Ammon's horn (tissue), 1 donor: Measurements from ENCODE around the gene TCHP.

Experiments used
- DNase-seq: peaks from one replicate; pipeline ENCODE4 v3.0.0-alpha.2; 2016; ENCODE audit warnings: low spot score

TCHP gene

DNA sequence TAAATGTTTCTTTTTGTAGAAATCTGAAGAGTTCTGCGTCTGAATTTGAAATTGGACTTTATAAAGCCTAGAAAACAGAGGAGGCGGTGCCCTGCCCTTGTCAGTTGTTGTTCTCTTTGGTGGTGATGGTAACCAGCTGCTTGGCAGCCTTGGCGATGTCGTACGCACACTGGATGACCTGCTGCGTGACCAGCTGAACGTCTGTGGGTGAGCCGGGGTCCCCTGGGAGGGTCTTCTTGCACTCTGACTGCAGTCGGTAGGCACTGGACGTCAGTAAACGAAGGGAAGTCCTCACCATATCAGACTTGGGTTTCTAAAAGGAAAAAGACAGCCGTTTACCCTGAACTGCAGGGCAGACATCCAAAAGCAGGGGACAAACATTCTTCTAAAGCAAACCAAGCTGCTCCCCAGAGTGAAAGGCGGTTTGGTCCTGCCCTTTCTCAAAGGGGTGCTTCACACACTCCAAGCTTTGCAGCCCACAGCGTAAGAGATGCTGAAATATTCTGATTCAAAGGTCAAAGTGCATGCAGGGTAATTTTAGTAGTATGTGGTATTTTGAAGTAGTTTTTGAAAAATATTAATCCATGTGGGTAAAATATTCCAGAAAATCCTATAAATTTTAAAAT is 32.9 kb downstream of the TCHP start:
- peak; percentile 29 for DNase-seq

- DNase-seq = no peak
Observed at GRCh38 chr12:109934026-109934425, 34.0 kb downstream of the TCHP start.

DNA sequence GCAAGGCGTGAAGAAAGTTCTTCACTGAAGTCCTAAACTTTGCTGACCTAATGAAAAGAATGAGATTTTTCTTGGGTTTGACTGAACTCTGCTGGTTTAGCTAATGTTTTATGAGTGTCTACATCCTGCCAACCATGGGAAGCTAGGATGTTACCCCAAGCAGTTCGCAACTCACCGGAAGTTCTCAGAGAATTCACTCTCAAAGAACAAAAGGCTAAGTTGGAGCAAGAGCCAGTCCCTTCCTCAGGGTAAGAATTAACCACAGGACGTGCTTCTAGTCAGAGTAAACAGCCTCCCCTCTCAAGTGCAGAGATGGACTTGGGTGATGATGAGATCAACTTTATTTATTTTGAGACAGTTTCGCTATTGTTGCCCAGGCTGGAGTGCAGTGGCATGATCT is 37.3 kb downstream of the TCHP start:
- no peak for DNase-seq

GRCh38 chr12:109938947-109939346 is 38.9 kb downstream of the TCHP start:
- no peak for DNase-seq

GRCh38 chr12:109939504-109939903 is 39.4 kb downstream of the TCHP start:
- no peak for DNase-seq

DNA sequence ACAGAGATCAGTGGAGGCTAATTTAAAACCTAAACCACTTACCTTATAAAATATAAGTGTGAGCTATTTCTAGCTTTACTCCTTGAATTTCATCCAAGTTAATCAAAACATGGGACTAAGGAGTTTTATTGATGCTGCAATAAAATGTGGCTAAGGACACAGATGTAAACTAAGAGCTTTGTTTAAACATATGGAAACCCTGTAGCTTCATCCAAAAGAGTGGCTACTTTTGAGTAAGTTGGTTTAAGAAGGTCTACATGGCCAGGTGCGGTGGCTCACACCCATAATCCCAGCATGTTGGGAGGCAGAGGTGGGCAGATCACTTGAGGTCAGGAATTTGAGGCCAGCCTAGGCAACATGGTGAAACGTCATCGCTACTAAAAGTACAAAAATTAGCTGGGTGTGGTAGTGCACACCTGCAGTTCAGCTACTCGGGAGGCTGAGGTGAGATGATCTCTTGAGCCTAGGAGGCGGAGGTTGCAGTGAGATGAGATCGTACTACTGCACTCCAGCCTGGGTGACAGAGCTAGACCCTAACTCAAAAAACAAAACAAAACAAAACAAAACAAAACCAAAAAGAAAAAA is 40.4 kb downstream of the TCHP start:
- DNase-seq = no peak

- no peak for DNase-seq
Observed at GRCh38 chr12:109943811-109944210, 43.7 kb downstream of the TCHP start.

GRCh38 chr12:109944561-109945359 is 44.7 kb downstream of the TCHP start:
- DNase-seq = peak; percentile 67

GRCh38 chr12:109946505-109946904 is 46.4 kb downstream of the TCHP start:
- DNase-seq = peak; percentile 59

GRCh38 chr12:109946913-109947312 is 46.8 kb downstream of the TCHP start:
- no peak for DNase-seq

DNA sequence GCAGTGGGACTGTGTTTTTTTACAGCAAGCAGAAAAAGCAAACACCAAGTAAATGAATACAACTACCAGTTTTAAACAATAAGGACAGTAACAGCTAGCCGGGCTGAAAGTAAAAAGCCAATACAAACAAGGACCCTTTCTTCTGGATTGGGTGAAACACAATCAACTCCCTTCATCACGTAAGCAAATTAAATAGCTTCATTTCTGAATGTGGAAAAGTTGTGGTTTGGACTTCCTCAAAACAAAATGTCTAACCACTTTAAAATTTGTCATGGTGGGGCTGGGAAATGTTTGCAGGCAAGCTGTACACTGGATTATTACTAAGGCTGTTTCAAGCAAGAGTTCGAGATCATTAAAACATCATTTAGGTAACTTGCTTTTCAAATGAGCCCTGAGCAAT is 47.4 kb downstream of the TCHP start:
- no peak for DNase-seq

DNA sequence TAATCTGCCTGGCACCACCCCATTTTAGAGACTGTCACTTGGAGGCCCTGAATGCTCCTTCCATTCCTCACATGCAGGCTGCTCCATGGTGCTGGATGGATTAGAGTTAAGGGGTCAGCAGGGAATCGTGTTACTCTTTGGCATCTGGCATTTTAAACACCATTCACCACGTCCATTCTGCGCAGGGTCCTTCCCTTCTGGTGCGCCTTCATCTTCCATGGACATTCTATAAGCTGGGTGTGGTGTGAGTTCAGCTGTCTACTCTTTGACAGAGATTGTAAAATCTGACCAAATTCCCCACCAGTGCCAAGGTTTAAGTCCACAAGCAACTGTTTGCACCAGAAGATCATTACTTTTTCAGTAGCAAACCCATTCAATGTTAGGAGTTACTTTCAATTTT is 48.3 kb downstream of the TCHP start:
- no peak for DNase-seq

- DNase-seq = no peak
Observed at GRCh38 chr12:109949089-109949488, 49.0 kb downstream of the TCHP start.

- no peak for DNase-seq
Observed at GRCh38 chr12:109950625-109951024, 50.6 kb downstream of the TCHP start.

DNA sequence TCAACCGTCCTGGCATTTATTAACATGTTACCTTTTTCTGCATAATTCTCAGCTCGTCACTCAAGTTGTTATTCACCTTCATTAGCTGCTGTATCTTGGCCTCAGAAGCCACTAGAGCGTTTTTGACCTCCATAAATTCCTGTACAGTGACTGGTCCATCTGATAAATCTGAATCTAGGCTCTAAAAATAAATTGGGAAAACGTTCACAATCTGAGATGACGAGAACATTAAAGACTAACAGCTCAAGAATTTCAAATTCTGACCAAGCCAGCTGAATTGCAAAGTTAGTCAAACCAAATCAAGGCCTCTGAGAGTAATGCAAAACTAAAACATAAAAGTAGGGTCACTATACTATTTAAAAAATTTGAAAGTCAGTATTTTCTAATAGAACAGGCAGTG is 51.1 kb downstream of the TCHP start:
- DNase-seq = no peak

DNA sequence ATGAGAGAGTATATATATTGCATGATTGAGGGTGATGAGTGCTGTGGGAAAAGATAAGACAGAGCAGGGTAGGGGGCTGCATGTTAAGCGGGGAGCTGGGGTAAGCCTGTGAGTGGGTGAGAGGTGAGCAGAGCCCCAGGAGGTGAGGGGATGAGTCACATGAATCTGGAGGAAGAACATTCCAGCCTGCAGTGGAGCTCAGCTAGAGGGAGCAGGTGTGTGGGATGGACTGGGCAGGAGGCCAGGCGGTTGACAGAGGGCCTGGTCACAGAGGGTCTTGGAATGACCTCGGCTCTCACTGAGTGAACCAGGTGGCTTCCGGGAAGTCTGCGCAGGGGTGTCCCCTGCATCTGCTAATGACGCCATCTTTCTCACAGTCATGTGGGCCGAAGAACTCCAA is 51.7 kb downstream of the TCHP start:
- DNase-seq = no peak

- peak; percentile 52 for DNase-seq
Observed at GRCh38 chr12:109952160-109952858, 52.2 kb downstream of the TCHP start.

DNA sequence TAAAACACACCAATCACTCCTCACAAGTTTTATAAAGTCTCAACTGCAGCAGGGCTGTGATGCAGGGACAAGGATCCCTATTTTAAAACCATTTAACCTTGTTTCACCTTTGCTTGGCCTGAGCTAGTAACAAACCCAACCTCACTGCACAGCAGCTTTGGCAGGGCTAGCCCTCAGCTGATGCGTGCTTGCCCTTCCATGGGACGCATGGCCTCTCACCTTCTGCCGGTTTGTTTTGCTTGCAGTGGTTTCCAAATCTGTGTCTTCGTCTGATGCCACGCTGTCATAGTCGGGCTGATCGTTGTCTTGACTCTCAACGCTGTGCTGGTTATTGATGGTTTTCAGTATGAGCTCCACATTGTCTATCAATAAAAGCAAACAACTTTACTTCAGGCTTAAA is 52.8 kb downstream of the TCHP start:
- no peak for DNase-seq

GRCh38 chr12:109953656-109954055 is 53.6 kb downstream of the TCHP start:
- no peak for DNase-seq

DNA sequence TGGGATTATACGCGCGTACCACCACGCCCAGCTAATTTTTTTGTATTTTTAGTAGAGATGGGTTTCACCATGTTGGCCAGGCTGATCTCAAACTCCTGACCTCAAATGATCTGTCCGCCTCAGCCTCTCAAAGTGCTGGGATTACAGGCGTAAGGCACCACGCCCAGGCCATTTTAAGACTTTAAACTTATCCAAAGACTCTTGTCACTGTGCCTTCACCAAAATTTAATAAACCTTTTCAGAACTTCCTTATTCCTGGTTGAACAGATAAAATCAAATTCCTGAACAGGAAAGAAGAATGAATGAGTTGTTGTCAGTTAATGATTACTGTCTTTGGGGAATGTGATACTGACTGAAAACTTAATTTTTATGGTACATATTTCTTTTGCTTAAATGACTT is 58.3 kb downstream of the TCHP start:
- no peak for DNase-seq

DNA sequence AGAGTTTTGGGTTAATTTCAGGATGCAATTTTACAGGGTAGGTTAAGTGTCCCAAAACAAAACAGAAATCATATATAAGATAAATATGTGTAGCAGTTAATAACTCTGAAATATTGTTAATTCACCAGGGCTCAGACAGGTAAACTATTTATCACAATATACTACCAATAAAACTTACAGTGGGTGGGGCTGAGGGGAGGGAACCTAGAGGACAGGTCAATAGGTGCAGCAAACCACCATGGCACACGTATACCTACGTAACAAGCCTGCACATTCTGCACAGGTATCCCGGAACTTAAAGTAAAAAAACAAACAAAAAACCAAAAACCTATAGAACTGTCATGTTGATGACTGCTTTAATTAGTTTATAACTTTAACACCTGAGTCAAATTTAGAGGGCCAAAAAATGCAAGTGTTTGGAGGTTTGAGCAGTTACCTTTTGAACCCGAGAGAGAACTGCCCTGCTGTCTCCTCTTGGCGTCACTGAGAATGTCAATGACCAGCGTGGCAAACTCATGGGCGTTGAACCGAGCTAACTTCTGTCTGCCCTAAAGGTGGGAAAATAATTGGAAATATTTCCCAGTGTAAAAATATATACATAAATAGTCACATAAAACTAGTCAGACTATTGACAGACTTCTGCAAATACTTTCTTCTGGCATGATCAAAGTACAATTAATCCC is 59.5 kb downstream of the TCHP start:
- no peak for DNase-seq

DNA sequence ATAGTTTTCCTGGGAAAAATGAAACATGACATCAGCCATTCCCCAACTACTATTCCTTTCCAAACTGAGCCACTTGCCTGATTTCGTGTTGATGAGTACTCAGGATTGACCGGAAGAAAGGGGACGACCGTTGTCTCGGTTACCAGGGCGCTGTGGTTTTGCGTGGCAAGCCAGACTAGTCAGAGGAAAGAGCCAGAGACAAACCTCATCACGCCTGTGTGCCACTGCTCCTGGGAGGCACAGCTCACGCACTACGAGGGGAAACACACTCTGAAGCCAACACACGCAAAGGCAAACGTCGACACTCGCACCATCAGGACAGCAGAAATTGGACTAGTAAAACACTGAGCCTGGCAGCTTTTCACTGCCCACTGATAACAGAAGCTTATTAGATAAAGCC is 61.1 kb downstream of the TCHP start:
- no peak for DNase-seq
